ENCODE results near the gene EML4. TPM values are rescaled to one million over a fixed set of nuclear protein-coding genes. Genes with fewer than 3 reads are reported as not detected.

The EML4 gene
- total and polyA plus RNA-seq, 2 of the 13 experiments (the other 11 are each of a cell fraction or from before 2014, with no cell fraction given) = 243 to 476 TPM

DNA sequence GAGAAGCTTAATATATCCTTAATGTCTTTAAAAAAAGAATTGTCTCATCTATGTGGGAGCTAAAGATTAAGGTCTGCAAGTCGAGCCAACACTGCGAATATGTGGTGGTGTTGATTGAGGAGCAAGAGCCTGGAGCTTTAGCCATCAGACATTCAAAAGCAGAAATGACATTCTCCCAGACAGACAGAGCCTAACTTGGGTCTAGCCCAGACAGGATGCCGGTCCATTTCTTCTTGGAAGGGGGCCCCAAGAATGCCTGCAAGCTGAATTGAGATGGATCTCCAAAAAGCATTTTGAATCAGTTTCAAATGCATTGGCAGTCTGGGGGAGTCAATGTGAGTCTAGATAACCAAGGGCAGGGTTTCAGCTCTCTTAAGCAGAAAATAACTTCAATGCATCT, 30.1 kb upstream of the EML4 start:
- in situ Hi-C loops (cut with HindIII; ENCODE audit: extremely low pct_ligation_motif_present, low pct_unique_long_range_greater_than_20kb) = no loop called here
- Histone ChIP-seq H3K27ac (ENCODE audit: extremely low read length, insufficient read depth, low read length) (peak overlapping the region; percentile 86), H3K4me1 (ENCODE audit: insufficient read depth, low read length) (peaks cover 100% of the 10 kb centered on the region)

DNA sequence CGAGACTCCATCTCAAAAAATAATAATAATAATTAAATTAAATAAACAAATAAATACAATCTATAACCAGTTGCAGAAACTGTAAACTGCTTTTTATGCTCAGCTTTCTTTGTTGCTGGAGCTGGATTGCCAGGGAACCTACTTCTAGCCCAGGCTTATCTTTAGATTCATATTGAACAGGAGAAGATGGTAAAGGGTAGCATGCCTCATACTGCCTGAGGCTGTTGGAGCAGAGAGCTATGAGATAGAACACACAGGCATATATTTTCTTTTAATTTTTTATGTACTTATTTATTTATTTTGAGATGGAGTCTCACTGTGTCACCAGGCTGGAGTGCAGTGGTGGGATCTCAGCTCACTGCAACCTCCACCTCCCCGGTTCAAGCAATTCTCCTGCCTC, 28.7 kb upstream of the EML4 start:
- POLR2A ChIA-PET = interaction anchor here (2.1 to 3.8 kb wide), 5 partner anchors 7 to 55 kb away, joined by 9 to 77 read pairs (median 11); no protein-coding TSS in a partner anchor
- CTCF ChIA-PET (ENCODE audit: low intra/inter-chr PET ratio, low total read pairs) = no interaction called here
- Histone ChIP-seq H3K27me3 (ENCODE audit: control insufficient read depth in 1 of 2, insufficient read depth in 2 of 2, low read length in 2 of 2) (no peaks in the 10 kb centered on the region; a peak in 1 of 5 replicates), H4K20me1 (ENCODE audit: insufficient read depth, low read length) (no peaks in the 10 kb centered on the region), H2AFZ (ENCODE audit: low read length) (no peak overlapping the region), H3K79me2 (ENCODE audit: insufficient read depth, low read length) (peaks cover 40% of the 10 kb centered on the region), H3K27ac (ENCODE audit: extremely low read length, insufficient read depth, low read length) (peak overlapping the region; percentile 80), H3K9me3 (ENCODE audit: low read length) (no peaks in the 10 kb centered on the region), H3K4me1 (ENCODE audit: insufficient read depth, low read length) (peaks cover 92% of the 10 kb centered on the region), H3K4me3 (replicated peaks in 1 of 3; ENCODE audit: insufficient read depth in 1 of 3, low read depth in 2 of 3, low read length in 3 of 3) (no peak overlapping the region), H3K9ac (ENCODE audit: insufficient read depth, low read depth, low read length) (no peak overlapping the region), H3K4me2 (ENCODE audit: low read depth, low read length) (no peak overlapping the region; the same call in 1 of the 2 replicates), H3K36me3 (replicated peaks in 1 of 2; ENCODE audit: control insufficient read depth in 1 of 2, insufficient read depth in 2 of 2, low read length in 2 of 2) (no peaks in the 10 kb centered on the region)
- 92% methylated on average over 2 of the region's 2 CpGs for WGBS (ENCODE audit: low lambda C conversion rate)
- in situ Hi-C loops (cut with HindIII; ENCODE audit: extremely low pct_ligation_motif_present, low pct_unique_long_range_greater_than_20kb) = no loop called here
- FAIRE-seq (no peak), ATAC-seq (no peak), DNase-seq (ENCODE audit: low spot score) (no peak)
- TF ChIP-seq MAZ (IDR thresholded peaks at IDR 0.05; ENCODE audit: borderline replicate concordance, low read depth, low read length) (no peak), MAZ (CRISPR knock-in tag; IDR thresholded peaks at IDR 0.05; ENCODE audit: low read depth) (no peak), SMAD1 (CRISPR knock-in tag; IDR thresholded peaks at IDR 0.05; ENCODE audit: borderline replicate concordance, low read depth) (0 out of 2 replicates have a peak, but pooled peaks have one; percentile 11), FOXK1 (CRISPR knock-in tag; IDR thresholded peaks at IDR 0.05; ENCODE audit: borderline replicate concordance, low read depth) (0 out of 2 replicates have a peak, but pooled peaks have one; percentile 20)
- intact Hi-C loops (cut with micrococcal nuclease; ENCODE audit: unreplicated experiment) = no loop called here
- BruUV-seq (replicated peaks) = no TSS peak

More for the DNA sequence above, 30.1 kb upstream of the EML4 start:
- BruUV-seq (replicated peaks) = no TSS peak
- ATAC-seq (no peak), DNase-seq (ENCODE audit: low spot score) (no peak), FAIRE-seq (no peak)
- H4K20me1 ChIP-seq (ENCODE audit: insufficient read depth, low read length) = no peaks in the 10 kb centered on the region
- intact Hi-C loops (cut with micrococcal nuclease; ENCODE audit: unreplicated experiment) = loop anchor here (5.0 kb wide), 1 partner anchor 92 kb away; the partner anchor contains the start of gene PKDCC
- no peaks in the 10 kb centered on the region for H3K36me3 ChIP-seq (replicated peaks in 1 of 2; ENCODE audit: control insufficient read depth in 1 of 2, insufficient read depth in 2 of 2, low read length in 2 of 2)
- H3K9ac ChIP-seq (ENCODE audit: insufficient read depth, low read depth, low read length) = no peak overlapping the region
- TF ChIP-seq ZNF792 (CRISPR knock-in tag; IDR thresholded peaks at IDR 0.05) = no peak
- TF ChIP-seq KAT7 (CRISPR knock-in tag; IDR thresholded peaks at IDR 0.05; ENCODE audit: borderline replicate concordance) = 0 out of 2 replicates have a peak, but pooled peaks have one; percentile 9
- no peak for TF ChIP-seq CENPX (CRISPR knock-in tag; IDR thresholded peaks at IDR 0.05)
- TF ChIP-seq, protein P1, sequence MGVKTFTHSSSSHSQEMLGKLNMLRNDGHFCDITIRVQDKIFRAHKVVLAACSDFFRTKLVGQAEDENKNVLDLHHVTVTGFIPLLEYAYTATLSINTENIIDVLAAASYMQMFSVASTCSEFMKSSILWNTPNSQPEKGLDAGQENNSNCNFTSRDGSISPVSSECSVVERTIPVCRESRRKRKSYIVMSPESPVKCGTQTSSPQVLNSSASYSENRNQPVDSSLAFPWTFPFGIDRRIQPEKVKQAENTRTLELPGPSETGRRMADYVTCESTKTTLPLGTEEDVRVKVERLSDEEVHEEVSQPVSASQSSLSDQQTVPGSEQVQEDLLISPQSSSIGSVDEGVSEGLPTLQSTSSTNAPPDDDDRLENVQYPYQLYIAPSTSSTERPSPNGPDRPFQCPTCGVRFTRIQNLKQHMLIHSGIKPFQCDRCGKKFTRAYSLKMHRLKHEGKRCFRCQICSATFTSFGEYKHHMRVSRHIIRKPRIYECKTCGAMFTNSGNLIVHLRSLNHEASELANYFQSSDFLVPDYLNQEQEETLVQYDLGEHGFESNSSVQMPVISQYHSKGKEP (CRISPR knock-in tag; IDR thresholded peaks at IDR 0.05) = no peak
- H3K4me3 ChIP-seq (replicated peaks in 1 of 3; ENCODE audit: insufficient read depth in 1 of 3, low read depth in 2 of 3, low read length in 3 of 3) = no peak overlapping the region
- H3K4me2 ChIP-seq (ENCODE audit: low read depth, low read length) = peak overlapping the region; percentile 80
- ChIA-PET CTCF (ENCODE audit: low intra/inter-chr PET ratio, low total read pairs) (no interaction called here), POLR2A (interaction anchor here (0.6 to 4.6 kb wide), 6 partner anchors 8 to 47 kb away, joined by 3 to 100 read pairs (median 4); no protein-coding TSS in a partner anchor)
- WGBS (ENCODE audit: low lambda C conversion rate) = 93% methylated on average over 3 of the region's 3 CpGs
- H2AFZ ChIP-seq (ENCODE audit: low read length) = no peak overlapping the region
- H3K9me3 ChIP-seq (ENCODE audit: low read length) = no peaks in the 10 kb centered on the region
- no peaks in the 10 kb centered on the region; a peak in 1 of 5 replicates for H3K27me3 ChIP-seq (ENCODE audit: control insufficient read depth in 1 of 2, insufficient read depth in 2 of 2, low read length in 2 of 2)
- peaks cover 48% of the 10 kb centered on the region for H3K79me2 ChIP-seq (ENCODE audit: insufficient read depth, low read length)

All from HepG2 (cell line).